HS-27A (cell line): ENCODE results near the gene SLCO1A2.
"Not testable (repeated sequence)": the region's sequence is repeated elsewhere in the genome, so short reads cannot be mapped to it uniquely, and the experiment has no call there.

ENCODE experiments used
- DNase-seq: peaks from one replicate; pipeline ENCODE4 v3.0.0-alpha.2; 2012; ENCODE audit warnings: low read depth, missing footprints

SLCO1A2 gene, protein sequence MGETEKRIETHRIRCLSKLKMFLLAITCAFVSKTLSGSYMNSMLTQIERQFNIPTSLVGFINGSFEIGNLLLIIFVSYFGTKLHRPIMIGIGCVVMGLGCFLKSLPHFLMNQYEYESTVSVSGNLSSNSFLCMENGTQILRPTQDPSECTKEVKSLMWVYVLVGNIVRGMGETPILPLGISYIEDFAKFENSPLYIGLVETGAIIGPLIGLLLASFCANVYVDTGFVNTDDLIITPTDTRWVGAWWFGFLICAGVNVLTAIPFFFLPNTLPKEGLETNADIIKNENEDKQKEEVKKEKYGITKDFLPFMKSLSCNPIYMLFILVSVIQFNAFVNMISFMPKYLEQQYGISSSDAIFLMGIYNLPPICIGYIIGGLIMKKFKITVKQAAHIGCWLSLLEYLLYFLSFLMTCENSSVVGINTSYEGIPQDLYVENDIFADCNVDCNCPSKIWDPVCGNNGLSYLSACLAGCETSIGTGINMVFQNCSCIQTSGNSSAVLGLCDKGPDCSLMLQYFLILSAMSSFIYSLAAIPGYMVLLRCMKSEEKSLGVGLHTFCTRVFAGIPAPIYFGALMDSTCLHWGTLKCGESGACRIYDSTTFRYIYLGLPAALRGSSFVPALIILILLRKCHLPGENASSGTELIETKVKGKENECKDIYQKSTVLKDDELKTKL

DNA sequence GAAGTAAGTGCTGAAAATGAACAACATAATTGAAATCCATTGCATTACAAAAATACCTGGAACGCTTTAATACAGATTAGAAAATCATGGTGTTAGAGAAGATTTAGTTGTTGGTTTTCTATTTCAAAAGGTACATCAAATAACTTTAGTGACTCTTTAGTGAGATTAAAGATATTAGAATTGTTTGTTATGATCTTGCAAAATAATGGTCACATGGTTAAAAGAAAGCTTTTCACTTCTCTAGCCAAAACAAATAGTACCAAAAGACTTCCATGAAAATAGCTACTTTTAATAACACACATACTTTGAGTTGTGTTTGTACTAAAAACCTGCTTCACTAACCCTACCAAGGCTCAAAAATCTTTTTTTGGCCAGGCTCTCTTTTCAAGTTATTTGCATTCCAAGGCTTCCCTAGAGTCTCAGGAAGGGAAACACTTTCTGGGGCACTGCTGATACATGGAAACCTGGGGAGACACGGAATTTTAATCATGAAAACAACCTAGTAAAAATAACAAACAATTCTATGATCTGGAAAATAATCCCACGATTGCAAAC is at the start of gene SLCO1A2:
SLCO1A2 (minus strand) TSS at position 147 of the 555 bp plus-strand sequence. CDS start 270 bp downstream, outside the sequence.
- no peak for DNase-seq

DNA sequence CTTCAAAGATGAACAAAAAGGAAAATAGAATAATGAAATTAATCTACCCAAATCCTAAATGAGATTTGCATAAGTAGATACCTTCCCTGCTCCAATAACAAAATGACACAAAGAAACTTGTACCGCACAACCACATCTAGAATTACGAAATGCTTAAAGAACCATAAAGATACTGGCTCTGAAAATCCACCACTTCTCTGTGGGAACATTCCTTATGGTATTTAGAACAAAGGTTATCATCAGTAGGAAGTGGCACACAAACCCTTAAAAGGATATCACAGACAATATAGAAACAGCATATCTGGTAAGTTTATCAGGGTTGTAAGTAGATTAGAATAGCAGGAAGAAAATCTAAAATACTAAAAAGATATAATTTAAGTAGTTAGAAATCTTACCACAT is 49.5 kb upstream of the SLCO1A2 start:
- no peak for DNase-seq

DNA sequence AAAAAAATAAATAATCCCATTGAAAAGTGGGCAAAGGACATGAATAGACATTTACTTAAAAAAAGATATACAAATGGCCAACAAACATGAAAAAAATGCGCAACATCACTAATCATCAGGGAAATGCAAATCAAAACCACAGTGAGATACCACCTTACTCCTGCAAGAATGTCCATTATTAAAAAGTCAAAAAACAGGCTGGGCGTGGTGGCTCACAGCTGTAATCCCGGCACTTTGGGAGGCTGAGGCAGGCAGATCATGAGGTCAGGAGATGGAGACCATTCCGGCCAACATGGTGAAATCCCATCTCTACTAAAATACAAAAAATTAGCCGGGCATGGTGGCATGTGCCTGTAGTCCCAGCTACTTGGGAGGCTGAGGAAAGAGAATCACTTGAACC is 46.6 kb upstream of the SLCO1A2 start:
- DNase-seq: not testable (repeated sequence)

DNA sequence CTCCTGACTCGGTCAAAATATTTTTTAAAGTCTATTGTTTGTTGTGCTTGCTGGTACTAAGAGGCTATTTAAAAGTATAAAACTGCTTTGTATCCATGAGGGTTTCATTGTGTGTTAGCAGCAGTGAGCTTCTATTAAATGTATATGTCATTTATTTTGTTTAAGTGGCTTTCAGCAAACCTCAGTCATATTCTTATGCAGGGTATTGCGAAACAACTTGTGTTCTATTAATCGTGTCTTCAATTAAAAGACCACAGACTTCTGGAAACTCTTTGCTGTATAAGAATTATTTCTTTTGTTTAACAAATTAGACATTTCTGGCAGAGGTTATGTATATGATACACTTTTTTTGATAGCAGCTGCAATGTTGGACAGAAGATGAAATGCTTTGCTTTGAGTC is 44.5 kb upstream of the SLCO1A2 start:
- DNase-seq: no peak

DNA sequence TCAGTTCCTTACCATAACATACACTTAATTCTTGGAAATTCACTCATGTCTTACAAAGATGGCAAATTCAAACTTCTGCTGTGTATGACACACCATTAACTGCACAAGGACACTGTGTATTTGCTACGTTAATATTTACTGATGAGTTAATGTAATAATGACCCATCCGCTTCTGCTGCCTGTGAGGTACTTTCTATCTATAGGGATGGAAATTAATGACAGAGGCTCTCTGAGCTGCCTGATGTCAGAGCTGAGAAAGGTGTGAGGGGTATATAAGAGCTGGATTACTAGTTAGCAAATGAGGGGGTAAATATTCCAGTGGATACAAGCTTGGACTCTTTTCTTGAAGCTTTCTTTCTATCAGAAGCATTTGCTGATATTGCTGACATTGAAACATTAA is 37.9 kb upstream of the SLCO1A2 start, which contains the start of gene IAPP:
IAPP (plus strand) TSS at position 301 of the 400 bp plus-strand sequence. CDS start 450 bp downstream, outside the sequence.
- DNase-seq: no peak

DNA sequence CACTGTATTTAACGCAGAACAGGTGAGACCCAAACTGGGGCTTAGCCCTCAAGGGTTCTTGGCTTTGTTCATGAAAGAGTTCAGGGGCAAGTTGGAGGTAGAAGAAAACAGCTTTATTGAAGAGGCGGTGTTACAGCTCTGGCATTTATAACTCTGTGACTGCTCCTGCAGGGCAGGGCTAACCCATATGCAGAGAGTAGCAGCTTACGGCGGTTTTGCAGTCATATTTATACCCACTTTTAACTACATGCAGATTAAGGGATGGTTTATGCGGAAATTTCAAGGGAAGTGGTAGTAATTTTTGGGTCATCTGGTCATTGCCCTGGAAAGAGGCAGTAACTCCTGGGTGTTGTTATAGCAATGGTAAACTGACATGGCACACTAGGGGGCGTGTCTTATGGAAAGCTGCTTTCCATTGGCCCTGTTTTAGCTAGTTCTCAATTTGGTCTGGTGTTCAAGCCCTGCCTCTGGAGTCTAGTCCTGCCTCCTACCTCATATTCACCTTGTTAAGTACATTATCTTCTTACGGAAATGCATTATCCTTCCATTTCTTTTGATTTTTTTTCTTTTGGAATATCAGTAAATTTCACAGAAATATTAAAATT is 36.2 kb upstream of the SLCO1A2 start:
- no peak for DNase-seq

DNA sequence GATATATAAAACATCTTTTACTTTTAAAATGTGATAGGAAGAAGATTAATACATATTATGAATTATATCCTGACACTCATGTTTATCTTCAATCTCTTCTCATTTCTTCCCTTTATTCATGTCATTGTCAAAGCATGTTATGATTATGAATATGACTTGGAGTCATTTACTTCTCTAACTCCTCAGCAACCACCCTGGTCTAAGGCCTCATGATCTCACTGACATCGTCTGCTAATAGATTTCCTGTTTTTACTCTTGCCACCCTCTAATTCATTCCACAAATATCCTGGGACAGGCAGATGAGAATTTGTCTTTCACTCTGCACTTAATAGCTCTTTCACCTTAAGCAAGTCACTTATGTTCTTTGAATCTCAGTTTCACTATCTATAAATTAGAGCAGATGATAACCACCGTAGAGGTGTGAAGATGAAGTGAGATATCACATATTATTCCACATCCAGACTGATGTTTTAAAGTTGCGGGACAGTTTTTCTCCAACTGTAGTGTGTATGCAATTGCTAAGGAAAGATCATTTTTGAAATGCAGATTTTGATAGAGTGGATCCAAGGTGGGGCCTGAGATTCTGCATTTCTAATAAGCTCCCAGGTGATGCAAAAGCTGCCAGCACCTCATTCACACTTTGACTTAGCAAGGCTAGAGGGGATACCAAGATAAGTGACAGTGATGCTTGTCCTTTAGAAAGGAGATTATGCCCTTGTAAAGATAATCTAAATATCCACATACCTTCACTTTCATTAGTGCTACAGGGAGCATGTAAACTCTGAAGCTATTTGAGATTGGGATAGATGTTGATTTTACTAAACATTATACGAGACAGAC is 34.6 kb upstream of the SLCO1A2 start:
- DNase-seq: no peak

DNA sequence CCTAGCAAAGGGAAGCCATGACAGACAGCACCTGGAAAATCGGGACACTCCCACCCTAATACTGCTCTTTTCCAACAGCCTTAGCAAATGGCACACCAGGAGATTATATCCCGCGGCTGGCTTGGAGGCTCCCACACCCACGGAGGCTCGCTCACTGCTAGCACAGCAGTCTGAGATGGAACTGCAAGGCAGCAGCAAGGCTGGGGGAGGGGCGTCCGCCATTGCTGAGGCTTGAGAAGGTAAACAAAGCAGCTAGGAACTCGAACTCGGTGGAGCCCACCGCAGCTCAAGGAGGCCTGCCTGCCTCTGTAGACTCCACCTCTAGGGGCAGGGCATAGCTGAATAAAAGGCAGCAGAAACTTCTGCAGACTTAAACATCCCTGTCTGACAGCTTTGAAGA is 25.9 kb upstream of the SLCO1A2 start:
- DNase-seq: not testable (repeated sequence)

DNA sequence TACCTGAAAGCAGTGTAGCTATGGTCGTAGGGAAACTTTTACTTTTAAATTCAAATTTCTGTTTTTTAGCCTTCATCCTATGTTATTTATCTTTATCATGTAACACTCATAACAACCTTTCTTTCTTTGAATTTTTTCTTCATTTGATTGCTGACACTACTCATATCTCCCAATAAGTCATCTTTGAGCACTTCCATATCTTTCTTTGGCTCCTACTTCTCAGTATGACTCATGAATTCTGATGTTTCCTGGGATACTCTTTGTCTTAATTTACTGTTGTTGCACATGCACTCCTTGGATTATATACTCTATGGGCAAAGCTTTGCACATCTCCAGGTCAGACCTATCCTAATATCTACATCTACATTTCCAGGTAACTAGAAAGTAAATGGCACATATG is 19.9 kb upstream of the SLCO1A2 start:
- DNase-seq: no peak

DNA sequence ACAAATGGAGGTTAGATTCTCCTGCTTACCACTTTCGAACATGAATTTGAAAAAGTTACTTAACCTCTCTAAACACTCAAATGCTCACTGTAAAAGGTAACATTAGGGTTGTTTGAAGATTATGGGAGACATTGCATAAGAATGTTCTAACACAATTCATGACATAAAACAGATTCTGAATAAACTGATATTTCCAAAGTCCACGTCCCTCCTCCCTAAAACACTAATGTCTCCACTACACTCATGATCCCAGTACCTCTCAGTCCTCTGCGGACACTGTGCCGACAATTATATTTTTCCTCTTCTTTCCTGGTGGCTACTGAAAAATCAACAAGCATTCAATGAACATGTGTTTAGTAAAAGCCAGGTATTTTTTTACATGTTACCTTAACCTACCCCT is 19.2 kb upstream of the SLCO1A2 start:
- no peak for DNase-seq

DNA sequence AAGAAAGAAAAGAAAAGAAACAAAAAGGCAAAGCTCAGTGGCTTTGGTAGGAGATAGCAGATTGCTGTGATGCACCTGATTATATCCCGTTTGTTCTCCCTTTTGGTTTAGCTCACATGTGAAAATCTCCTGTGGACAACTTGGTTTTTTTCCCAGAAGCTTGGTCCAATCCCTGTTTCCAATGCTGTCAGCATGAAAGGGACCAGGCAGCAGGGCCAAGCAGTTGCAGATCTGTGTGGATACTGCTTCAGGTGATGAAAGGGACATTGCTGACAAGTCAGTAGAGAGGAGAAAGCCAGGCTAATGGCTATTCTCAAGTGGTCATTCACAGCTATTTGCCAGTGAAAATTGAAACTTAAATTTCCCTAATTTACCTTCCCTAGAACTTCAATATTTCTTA is 18.8 kb upstream of the SLCO1A2 start:
- no peak for DNase-seq

DNA sequence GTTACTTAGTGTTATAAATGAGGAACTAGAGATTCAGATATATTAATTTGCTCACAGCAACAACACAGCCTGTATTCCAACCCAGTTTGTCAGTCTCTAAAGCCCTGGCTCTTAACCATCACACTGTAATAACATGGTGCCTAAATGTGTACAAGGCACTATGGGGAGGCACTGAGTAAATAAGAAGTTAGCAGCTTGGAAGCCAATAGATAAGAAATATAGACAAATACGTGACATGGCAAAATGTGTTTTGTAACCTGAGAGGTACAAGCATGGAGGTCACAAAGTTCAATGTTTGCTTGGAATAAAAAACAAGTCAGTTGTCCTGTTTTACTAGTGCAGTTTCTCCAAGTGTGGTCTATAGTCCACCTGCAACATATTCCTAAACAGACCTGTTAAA is 16.3 kb upstream of the SLCO1A2 start:
- no peak for DNase-seq

DNA sequence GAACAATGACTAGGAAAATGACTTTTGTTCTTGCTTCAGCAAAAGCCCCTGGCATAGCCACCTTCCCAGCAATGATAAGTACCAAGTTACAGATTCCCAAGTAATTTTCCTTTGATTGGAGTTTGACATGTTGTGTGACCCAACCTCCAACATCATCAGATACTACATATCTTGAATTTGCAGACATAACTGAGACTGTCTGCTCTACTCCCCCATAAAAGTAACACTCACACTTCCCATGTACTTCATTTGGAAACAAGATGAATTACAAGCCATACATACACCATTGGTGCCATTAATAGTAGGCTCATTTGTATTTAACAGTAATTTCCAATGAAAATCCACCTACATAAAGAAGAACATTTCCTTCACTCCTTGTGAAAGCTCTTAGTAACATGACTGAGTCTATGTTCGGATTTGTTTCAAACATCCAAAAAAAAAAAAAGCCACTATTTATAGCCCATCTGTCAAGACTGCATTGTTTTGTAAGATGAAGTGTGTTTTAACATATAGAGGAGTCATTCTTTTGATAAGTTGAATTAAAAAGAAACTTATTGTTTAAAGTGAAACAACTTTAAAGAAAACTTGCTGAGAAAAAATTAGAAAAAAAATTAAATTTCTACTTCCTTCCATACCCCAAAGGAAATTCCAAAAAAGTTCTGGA is 12.0 kb upstream of the SLCO1A2 start:
- no peak for DNase-seq

DNA sequence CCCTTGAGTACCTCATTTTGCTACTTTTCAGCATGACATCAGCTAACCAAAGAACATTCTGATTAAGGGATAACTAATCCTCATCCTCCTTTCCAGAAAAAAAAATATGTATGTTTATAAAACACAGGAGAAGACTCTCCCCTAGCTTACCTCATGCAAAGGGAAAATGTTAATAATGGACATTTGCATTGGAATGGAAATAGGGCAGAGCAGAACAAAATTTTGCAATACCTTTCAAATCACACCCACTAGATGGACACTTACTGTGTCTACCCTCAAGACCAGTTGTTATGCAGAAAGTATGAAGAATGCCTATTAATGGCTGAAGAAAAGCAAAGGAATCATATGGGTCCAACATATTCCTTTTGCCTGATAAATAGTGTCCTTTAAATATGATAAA is 8.9 kb upstream of the SLCO1A2 start:
- no peak for DNase-seq

DNA sequence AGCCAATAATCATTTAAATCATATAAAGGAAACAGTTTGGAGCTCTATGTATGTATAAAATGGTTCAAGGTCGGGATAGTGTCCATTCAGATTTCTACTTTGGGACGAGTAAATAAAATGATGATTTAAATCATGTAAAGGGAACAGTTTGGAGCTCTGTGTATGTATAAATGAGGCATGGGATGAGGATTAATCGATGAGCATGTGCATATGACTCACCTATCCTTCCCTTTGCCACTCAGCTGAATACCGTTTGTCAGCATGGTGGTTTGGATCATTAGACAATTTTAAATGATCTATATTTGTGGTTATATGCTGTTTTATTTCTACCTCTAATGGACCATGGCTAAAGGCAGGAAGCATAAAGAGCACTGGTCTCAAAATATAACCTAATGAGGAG is 7.1 kb upstream of the SLCO1A2 start:
- DNase-seq: no peak

DNA sequence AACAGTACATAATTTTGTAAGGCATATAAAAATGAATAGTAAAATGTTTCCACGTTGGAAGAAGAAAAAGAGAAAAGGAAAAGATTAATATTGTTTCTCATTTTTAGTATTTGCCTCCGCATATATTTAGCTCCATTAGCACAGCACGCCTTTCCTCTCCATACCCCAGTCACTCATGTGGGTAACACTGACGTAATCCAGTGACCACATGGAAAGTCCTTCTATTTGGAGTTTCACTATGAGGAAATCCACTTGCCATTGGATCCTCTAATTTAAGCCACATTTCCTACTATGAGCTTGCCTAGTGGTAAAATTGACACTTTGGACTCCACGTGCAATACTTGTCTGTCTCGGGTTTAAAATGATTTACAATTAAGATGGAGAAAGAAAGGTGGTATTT is 5.7 kb upstream of the SLCO1A2 start:
- no peak for DNase-seq

DNA sequence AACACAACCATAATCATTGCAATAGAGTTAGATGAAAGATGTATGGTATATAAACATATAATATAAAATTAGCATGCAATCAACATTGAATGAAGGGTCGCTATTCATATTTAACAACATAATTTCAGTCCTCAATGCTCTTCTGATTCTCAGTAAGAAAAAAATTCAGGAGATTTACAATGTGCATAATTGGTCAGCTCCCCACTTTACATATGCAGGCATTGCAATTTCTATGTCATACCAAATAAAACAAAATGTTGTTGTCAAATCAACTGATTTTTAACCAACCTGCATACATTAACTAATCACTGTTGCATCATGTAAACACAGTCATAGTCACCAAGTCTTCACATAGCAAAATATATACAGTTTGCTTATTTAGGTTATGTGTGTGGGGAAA is 5.2 kb upstream of the SLCO1A2 start:
- DNase-seq: no peak

DNA sequence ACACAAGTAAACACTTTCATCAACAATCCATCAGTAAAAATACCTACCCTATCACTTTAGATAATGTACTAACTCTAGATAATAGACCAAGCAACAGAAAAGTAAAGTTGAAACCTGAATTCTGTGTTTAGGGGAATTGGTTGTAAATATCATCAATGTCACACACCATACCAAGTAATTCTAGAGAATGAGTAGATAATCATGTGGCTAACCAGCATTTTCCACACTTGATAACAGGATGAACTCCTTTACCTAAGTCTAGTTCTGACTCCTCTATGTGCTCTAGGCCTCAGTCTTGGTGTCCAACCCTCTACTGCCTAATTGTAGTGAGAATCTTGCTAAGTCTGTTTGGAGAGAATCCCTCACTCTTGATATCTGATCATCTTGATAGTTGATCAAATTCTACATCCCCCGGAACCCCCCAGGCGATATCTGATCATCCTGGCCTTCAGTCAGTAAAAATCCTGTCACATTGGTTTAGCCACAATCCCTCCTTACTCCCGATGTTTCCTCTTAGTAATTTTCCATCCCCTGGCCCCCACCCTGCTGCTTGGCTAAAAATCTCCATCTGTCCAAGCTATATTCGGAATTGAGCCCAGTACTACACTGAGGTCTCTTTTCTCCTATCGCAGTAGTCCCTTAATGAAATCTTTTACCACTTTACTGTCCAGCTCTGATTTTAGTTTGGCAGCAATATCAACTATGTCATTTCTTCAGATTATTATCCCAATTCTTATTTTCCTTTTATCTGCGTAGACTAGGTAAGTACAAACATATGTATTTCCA is 3.4 kb upstream of the SLCO1A2 start:
- no peak for DNase-seq

DNA sequence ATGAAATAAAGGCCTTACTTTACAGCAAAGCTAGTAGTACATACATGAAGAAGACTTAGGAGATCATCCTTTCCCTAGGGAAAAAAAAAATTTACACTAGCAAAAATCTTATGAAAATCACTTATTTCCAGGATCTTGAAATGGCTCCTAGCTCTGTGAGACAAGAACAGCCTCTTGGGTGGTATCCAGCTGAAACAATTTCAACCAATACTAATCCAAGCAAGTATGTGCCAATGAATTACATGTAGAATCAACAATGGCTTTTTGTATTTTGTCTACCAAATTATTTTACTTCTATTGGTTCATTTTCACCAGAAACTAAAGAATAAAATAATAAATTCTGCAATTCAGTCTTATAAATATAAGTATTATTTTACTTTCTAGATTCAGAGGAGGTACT is 2.7 kb upstream of the SLCO1A2 start:
- no peak for DNase-seq

DNA sequence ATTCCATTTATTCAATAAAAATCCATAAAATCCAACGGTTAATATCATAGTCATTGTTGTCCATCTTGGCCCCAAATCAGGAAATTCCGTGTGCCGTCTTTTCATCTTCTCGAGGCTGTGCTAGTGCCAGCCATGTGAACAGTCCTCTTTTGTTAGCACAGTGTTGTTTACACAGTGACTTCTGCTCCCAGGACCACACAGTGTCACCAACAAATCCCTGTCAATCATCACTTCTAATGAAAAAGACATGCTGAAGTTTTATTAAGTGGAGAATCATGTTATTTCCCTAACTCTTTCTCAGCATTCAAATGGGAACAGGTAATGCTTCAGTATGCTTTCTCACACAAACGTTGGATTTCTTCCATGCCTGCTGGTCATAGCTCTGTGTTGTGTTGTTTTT is 1.9 kb upstream of the SLCO1A2 start:
- DNase-seq: no peak
